ENCODE data around the gene VPS33B.

The VPS33B gene

DNA sequence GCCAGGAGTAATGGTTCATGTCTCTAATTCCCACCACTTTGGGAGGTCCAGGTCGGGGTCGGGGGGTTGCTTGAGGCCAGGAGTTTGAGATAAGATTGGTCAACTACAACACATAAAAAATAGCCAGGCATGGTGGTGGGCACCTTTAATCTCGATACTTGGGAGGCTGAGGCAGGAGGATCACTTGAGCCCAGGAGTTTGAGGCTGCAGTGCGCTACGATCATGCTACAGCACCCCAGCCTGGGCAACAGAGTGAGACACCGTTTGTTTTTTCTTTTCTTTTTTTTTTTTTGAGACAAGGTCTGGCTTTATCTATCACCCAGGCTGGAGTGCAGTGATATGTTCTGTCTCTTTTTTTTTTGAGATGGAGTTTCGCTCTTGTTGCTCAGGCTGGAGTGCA lies 1.3 kb upstream of the VPS33B start:
- TF ChIP-seq FOXP2 (optimal IDR thresholded peaks at IDR 0.05; ENCODE audit: borderline replicate concordance, extremely low read depth, extremely low read length, insufficient read depth), result no peak
- TF ChIP-seq SIN3A (IDR thresholded peaks at IDR 0.05; ENCODE audit: borderline replicate concordance, insufficient read depth, low read length), result no peak
- no peak for TF ChIP-seq POLR2AphosphoS5 (IDR thresholded peaks at IDR 0.05; ENCODE audit: low read depth, low read length)
- TF ChIP-seq TAF1 (IDR thresholded peaks at IDR 0.05; ENCODE audit: borderline replicate concordance, insufficient read depth, low read length), result no peak
- TF ChIP-seq, protein P1, sequence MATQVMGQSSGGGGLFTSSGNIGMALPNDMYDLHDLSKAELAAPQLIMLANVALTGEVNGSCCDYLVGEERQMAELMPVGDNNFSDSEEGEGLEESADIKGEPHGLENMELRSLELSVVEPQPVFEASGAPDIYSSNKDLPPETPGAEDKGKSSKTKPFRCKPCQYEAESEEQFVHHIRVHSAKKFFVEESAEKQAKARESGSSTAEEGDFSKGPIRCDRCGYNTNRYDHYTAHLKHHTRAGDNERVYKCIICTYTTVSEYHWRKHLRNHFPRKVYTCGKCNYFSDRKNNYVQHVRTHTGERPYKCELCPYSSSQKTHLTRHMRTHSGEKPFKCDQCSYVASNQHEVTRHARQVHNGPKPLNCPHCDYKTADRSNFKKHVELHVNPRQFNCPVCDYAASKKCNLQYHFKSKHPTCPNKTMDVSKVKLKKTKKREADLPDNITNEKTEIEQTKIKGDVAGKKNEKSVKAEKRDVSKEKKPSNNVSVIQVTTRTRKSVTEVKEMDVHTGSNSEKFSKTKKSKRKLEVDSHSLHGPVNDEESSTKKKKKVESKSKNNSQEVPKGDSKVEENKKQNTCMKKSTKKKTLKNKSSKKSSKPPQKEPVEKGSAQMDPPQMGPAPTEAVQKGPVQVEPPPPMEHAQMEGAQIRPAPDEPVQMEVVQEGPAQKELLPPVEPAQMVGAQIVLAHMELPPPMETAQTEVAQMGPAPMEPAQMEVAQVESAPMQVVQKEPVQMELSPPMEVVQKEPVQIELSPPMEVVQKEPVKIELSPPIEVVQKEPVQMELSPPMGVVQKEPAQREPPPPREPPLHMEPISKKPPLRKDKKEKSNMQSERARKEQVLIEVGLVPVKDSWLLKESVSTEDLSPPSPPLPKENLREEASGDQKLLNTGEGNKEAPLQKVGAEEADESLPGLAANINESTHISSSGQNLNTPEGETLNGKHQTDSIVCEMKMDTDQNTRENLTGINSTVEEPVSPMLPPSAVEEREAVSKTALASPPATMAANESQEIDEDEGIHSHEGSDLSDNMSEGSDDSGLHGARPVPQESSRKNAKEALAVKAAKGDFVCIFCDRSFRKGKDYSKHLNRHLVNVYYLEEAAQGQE (IDR thresholded peaks at IDR 0.05; ENCODE audit: insufficient read depth in 1 of 2, low read depth in 2 of 2, low read length in 2 of 2), result no peak

DNA sequence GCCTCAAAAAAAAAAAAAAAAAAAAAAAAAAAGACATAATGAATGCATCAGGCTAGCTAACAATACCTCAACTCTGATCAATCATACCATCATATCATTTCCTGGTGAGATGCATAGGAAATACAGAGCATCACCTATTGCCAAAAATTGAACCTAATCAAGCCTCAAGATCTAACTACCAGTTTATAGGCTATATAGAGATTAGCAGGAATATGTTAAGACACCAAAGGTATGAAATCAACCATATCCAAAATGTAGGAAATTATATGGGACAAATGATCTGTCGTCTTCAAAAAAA lies 387 bp upstream of the VPS33B start:
- TF ChIP-seq, protein P1 (IDR thresholded peaks at IDR 0.05; ENCODE audit: insufficient read depth in 1 of 2, low read depth in 2 of 2, low read length in 2 of 2), result no peak
- TF ChIP-seq FOXP2 (optimal IDR thresholded peaks at IDR 0.05; ENCODE audit: borderline replicate concordance, extremely low read depth, extremely low read length, insufficient read depth) (no peak), TAF1 (IDR thresholded peaks at IDR 0.05; ENCODE audit: borderline replicate concordance, insufficient read depth, low read length) (no peak), POLR2AphosphoS5 (IDR thresholded peaks at IDR 0.05; ENCODE audit: low read depth, low read length) (no peak), SIN3A (IDR thresholded peaks at IDR 0.05; ENCODE audit: borderline replicate concordance, insufficient read depth, low read length) (no peak)

DNA sequence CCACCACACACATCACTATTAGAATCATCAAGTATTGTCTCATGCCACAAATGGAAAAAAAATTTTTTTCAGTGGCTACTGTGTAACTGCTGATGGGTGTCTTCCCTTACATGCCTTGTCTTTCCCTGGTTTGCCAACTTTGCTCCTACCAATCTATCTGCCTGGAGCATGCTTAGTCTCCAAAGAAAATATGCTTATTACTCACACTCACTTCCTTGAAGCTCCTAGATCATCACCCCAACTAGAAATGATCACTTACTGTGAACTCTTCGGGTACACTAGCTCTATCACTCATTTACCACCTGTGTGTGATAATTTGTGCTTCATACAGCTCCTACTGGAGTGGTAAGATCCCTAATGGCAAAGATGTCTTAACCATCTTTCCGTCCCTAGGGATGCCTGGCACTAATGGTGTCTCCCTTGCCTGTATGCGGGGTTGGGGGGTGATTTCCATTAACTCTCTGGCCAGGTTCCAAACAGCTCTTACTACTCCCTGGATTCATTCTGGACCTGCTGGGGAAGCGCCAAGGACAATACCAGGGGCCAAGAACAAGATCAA lies 799 bp downstream of the VPS33B start:
- TF ChIP-seq, protein P1 (IDR thresholded peaks at IDR 0.05; ENCODE audit: insufficient read depth in 1 of 2, low read depth in 2 of 2, low read length in 2 of 2), result no peak
- TF ChIP-seq POLR2AphosphoS5 (IDR thresholded peaks at IDR 0.05; ENCODE audit: low read depth, low read length) (no peak), SIN3A (IDR thresholded peaks at IDR 0.05; ENCODE audit: borderline replicate concordance, insufficient read depth, low read length) (no peak), FOXP2 (optimal IDR thresholded peaks at IDR 0.05; ENCODE audit: borderline replicate concordance, extremely low read depth, extremely low read length, insufficient read depth) (no peak), TAF1 (IDR thresholded peaks at IDR 0.05; ENCODE audit: borderline replicate concordance, insufficient read depth, low read length) (no peak)

DNA sequence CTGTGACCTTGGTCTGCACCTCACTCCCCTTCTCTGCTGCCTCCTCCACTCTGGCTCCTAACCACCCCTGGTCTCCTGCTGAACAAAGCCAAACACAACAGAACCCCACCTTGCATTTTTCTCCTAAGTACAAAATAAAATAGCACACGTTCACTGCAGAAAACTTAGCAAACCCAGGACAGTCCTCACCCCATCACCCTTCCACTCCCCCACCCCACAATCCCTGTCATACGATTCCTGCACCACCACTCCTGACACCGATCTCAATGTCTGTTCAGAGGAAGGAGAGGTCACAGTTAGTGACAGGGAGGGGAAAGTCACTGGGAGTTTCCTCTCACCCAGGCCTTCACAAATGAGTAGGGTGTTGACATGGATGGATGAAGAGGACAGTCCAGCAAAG lies 4.2 kb downstream of the VPS33B start:
- TF ChIP-seq TAF1 (IDR thresholded peaks at IDR 0.05; ENCODE audit: borderline replicate concordance, insufficient read depth, low read length) (no peak), FOXP2 (optimal IDR thresholded peaks at IDR 0.05; ENCODE audit: borderline replicate concordance, extremely low read depth, extremely low read length, insufficient read depth) (no peak), SIN3A (IDR thresholded peaks at IDR 0.05; ENCODE audit: borderline replicate concordance, insufficient read depth, low read length) (no peak), POLR2AphosphoS5 (IDR thresholded peaks at IDR 0.05; ENCODE audit: low read depth, low read length) (no peak)
- TF ChIP-seq, protein P1 (IDR thresholded peaks at IDR 0.05; ENCODE audit: insufficient read depth in 1 of 2, low read depth in 2 of 2, low read length in 2 of 2), result no peak

DNA sequence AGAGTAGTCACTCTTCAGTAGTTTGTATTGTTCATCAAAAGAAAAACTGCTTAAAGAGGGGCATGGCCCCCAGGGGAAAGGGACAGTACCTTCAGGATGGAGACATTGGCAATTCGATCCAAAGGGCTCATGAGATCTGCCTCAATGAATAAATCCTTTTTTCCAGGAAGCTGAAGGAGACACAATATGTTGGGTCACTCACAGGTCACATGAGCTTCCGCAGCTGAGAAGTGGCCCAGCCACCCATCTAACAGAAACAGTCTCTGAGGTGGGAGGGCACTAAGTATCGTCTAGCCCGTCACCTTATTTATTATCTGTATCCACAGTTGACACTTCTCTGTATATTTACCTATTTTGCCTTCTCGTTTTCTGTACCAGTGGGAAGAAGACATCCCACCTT lies 4.7 kb downstream of the VPS33B start:
- TF ChIP-seq POLR2AphosphoS5 (IDR thresholded peaks at IDR 0.05; ENCODE audit: low read depth, low read length), result no peak
- no peak for TF ChIP-seq SIN3A (IDR thresholded peaks at IDR 0.05; ENCODE audit: borderline replicate concordance, insufficient read depth, low read length)
- no peak for TF ChIP-seq TAF1 (IDR thresholded peaks at IDR 0.05; ENCODE audit: borderline replicate concordance, insufficient read depth, low read length)
- TF ChIP-seq, protein P1 (IDR thresholded peaks at IDR 0.05; ENCODE audit: insufficient read depth in 1 of 2, low read depth in 2 of 2, low read length in 2 of 2), result no peak
- no peak for TF ChIP-seq FOXP2 (optimal IDR thresholded peaks at IDR 0.05; ENCODE audit: borderline replicate concordance, extremely low read depth, extremely low read length, insufficient read depth)
